Immature natural killer cell (primary cell): ENCODE results near the gene TSPAN13. TPM values are rescaled to one million over a fixed set of nuclear protein-coding genes. Genes with fewer than 3 reads are reported as not detected.

Experiments used
- DNase-seq, 3 donors: peaks; one replicate each; pipeline ENCODE4 v3.0.0; 2022; ENCODE audit warnings: mixed read lengths in 1 of 3
- H3K27ac Mint-ChIP-seq, 6 donors: one replicate each; pipeline ENCODE4 v1.8.0; 2020; ENCODE audit warnings: mixed read lengths in 6 of 6, mild to moderate bottlenecking in 5 of 6, inconsistent platforms in 4 of 6, moderate library complexity in 3 of 6
- H3K27me3 Mint-ChIP-seq, 3 donors: one replicate each; pipeline ENCODE4 v1.8.0; 2020 to 2021; ENCODE audit warnings: low read depth in 3 of 3, mild to moderate bottlenecking in 3 of 3, mixed read lengths in 3 of 3, moderate library complexity in 3 of 3, inconsistent platforms in 1 of 3
- H3K36me3 Mint-ChIP-seq, 3 donors: one replicate each; pipeline ENCODE4 v1.8.0; 2020; ENCODE audit warnings: mixed read lengths in 3 of 3, inconsistent platforms in 2 of 3, mild to moderate bottlenecking in 2 of 3
- H3K4me1 Mint-ChIP-seq, 2 donors: one replicate each; pipeline ENCODE4 v1.8.0; 2020; ENCODE audit warnings: inconsistent platforms in 2 of 2, mild to moderate bottlenecking in 2 of 2, mixed read lengths in 2 of 2, moderate library complexity in 1 of 2
- H3K4me3 Mint-ChIP-seq, 5 donors: one replicate each; pipeline ENCODE4 v1.8.0; 2020; ENCODE audit warnings: mild to moderate bottlenecking in 5 of 5, mixed read lengths in 5 of 5, inconsistent platforms in 3 of 5, moderate library complexity in 3 of 5
- H3K9me3 Mint-ChIP-seq, 6 donors: one replicate each; pipeline ENCODE4 v1.8.0; 2020; ENCODE audit warnings: mild to moderate bottlenecking in 6 of 6, mixed read lengths in 6 of 6, inconsistent platforms in 4 of 6, moderate library complexity in 3 of 6
- polyA plus RNA-seq, 3 donors: library from polyadenylated mRNA; unstranded; fragments of 300-500 nt; fragmentation: Illumina TruSeq; gene quantifications; one replicate each; pipeline ENCODE4 v1.2.3, GENCODE V29; 2021

The TSPAN13 gene
- 1 to 10 TPM in 1 of 3 donors, under 1 TPM in 2; 0.75 to 4.7 (median 0.96) TPM for polyA plus RNA-seq

- no peaks in the 10 kb centered on the region for H3K36me3 Mint-ChIP-seq
- no peak within 1 kb of the TSS for H3K27ac Mint-ChIP-seq
- peaks cover 12 to 17% of the 10 kb centered on the region in 2 donors for H3K4me1 Mint-ChIP-seq
- peak within 1 kb of the TSS; percentile 79 to 97 (median 84) for H3K4me3 Mint-ChIP-seq
- H3K9me3 Mint-ChIP-seq = no peaks in the 10 kb centered on the region
- peaks cover 5 to 13% (median 12%) of the 10 kb centered on the region in 3 donors for H3K27me3 Mint-ChIP-seq
- DNase-seq = peak; percentile 21 to 37 (median 33)
These were observed at the start of gene TSPAN13 for GRCh38 chr7:16753102-16753931. TSPAN13 (plus strand) TSS chr7:16753755; CDS start chr7:16753968, 213 bp downstream.

DNA sequence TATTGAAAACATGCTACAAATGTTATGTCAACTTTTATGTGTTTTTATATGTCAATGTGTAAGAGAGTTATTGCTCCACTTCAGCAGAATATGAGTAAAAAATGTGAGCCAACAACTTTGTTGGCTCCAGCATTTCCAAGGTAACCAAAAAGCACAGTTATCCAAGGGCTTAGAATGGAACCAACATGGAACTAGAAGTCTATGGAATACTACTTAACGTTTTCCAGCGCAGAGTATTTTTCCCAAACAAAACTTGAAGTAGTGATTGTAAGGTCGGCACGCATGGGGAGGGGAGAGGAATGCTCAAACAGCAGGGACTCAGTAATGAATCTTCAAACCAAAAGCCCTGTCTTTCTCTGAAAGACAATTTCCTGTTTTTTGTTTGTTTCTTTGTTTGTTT lies 45.0 kb upstream of the TSPAN13 start:
- peaks cover 0 to 2% (median 0%) of the 10 kb centered on the region in 3 donors for H3K27me3 Mint-ChIP-seq
- H3K4me1 Mint-ChIP-seq = no peaks in the 10 kb centered on the region
- H3K4me3 Mint-ChIP-seq = no peak overlapping the region
- no peak for DNase-seq
- no peak overlapping the region for H3K27ac Mint-ChIP-seq
- H3K9me3 Mint-ChIP-seq = no peaks in the 10 kb centered on the region
- peaks cover 21 to 35% (median 29%) of the 10 kb centered on the region in 3 donors for H3K36me3 Mint-ChIP-seq

DNA sequence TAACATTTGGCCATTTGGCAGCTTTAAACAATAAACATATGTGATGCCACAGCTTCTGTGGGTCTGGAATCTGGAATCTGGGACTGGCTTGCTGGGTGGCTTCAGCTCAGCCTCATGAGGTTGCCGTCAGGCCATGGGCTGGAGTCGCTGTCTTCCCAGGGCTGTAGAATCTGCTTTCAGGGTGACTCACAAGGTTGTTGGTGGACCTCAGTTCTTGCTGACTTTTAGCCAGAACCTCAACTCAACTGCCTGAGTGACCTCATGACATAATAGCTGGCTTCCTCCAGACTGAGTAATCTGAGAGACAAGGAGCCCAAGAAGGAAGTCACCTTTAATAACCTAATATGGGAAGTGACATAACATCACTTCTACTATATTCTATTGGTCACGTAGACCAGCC lies 44.6 kb upstream of the TSPAN13 start:
- peaks cover 0 to 2% (median 0%) of the 10 kb centered on the region in 3 donors for H3K27me3 Mint-ChIP-seq
- H3K36me3 Mint-ChIP-seq = peaks cover 21 to 31% (median 26%) of the 10 kb centered on the region in 3 donors
- H3K9me3 Mint-ChIP-seq = no peaks in the 10 kb centered on the region
- H3K27ac Mint-ChIP-seq = no peak overlapping the region
- H3K4me1 Mint-ChIP-seq = no peaks in the 10 kb centered on the region
- DNase-seq = no peak
- no peak overlapping the region for H3K4me3 Mint-ChIP-seq

DNA sequence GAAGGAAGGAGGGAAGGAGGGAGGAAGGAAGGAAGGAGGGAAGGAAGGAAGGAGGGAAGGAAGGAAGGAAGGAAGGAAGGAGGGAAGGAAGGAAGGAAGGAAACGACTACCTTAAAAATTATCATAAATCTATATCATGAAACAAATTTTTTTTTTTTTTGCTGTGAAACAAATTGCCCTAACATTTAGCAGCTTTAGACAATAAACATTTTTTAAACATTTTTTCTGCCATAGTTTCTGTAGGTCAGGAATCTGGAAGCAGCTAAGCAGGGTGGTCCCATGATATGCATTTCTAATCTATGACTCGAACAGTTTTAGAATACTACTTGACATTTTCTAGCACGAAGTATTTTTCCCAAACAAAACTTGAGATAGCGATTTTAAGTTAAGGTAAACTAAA lies 42.9 kb upstream of the TSPAN13 start:
- no peaks in the 10 kb centered on the region for H3K4me1 Mint-ChIP-seq

DNA sequence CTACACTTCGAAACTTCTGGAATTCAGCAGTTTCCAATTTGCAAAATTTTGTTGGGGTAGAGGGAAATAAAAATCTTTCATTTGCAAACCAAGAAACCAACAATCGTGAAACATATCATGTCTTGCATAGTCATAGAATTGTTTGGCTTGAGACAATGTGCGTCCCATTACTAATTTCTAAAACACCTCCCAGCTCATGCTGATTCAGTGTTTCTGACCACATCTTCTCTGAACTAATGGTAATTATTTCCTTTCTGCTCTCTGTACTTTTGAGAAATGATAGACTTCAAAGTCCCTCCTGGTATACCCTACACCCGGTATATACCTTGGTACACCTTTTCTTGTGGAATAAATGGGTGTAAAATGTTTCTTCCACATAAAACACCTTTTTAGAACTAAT lies 41.8 kb upstream of the TSPAN13 start:
- Mint-ChIP-seq H3K27ac (no peak overlapping the region), H3K4me1 (no peaks in the 10 kb centered on the region), H3K36me3 (peaks cover 9 to 17% (median 11%) of the 10 kb centered on the region in 3 donors), H3K27me3 (peaks cover 0 to 2% (median 0%) of the 10 kb centered on the region in 3 donors), H3K4me3 (no peak overlapping the region), H3K9me3 (no peaks in the 10 kb centered on the region)
- DNase-seq = no peak

More for the DNA sequence above, 42.9 kb upstream of the TSPAN13 start:
- Mint-ChIP-seq H3K36me3 (peaks cover 17 to 24% (median 21%) of the 10 kb centered on the region in 3 donors), H3K27me3 (peaks cover 0 to 2% (median 0%) of the 10 kb centered on the region in 3 donors), H3K4me3 (no peak overlapping the region), H3K9me3 (no peaks in the 10 kb centered on the region), H3K27ac (no peak overlapping the region)
- DNase-seq = no peak

DNA sequence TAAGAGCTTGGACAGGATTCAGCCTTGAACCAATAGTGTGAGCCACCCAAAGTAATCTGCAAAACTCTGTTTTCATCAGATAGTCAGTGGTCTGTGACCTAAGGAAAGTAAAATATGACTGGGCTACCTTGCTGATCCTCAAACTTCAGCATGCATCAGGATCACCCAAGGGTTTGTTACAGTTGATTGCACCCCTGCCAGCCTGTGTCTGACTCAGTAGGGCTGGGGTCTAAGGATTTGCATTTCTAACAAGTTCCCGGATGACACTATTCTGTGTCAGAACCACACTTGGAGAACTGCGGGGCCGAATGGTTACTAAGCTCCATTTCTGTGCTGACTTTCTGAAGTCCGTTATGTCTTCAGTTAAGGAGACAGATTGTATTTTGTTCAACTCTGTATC lies 40.6 kb upstream of the TSPAN13 start:
- Mint-ChIP-seq H3K27ac (no peak overlapping the region), H3K36me3 (peaks cover 6 to 17% (median 10%) of the 10 kb centered on the region in 3 donors), H3K4me1 (no peaks in the 10 kb centered on the region), H3K4me3 (no peak overlapping the region), H3K9me3 (no peaks in the 10 kb centered on the region), H3K27me3 (peaks cover 0 to 2% (median 0%) of the 10 kb centered on the region in 3 donors)
- DNase-seq = no peak

DNA sequence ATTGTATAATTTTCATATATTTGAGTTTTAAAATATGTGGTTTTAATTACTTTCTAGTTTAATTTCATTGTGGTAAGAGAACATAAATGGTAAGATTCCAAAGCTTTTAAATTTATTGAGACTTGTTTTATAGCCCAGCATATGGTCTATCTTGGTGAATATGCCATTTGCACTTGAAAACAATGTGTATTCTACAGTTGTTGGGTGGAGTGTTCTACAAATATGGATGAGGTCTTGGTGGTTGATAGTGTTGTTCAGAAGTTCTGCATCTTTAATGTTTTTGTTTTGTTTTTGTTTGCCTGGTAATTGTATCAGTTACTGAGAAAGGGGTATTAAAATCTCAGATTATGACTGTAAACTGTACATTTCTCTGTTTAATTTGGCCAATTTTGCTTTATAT lies 37.6 kb upstream of the TSPAN13 start:
- no peaks in the 10 kb centered on the region for H3K9me3 Mint-ChIP-seq
- H3K27me3 Mint-ChIP-seq = no peaks in the 10 kb centered on the region
- no peak overlapping the region for H3K4me3 Mint-ChIP-seq
- no peaks in the 10 kb centered on the region for H3K4me1 Mint-ChIP-seq
- peaks cover 0 to 14% (median 10%) of the 10 kb centered on the region in 3 donors for H3K36me3 Mint-ChIP-seq
- H3K27ac Mint-ChIP-seq = no peak overlapping the region
- no peak for DNase-seq

DNA sequence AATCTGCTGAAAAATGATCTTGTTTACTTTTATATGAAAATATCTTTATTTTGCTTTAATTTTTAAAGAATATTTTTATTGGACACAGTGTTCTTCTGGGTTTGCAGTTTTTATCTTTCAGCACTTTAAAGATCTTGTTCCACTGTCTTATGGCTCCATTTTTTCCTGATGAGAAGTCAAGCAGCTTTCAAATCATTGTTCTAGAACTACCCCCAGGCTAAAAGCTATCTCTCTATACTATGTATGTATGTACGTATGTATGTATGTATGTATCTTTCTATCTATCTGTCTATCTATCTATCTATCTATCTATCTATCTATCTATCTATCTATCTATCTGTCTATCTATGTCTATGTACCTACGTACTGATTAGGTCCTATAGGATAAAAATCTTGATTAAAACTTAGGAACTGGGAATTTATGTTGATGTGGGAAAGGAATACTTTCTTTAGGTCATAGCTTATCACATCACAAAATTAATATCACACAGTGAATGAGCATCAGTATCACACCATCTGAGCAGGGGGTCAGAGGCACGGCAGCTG lies 35.4 kb upstream of the TSPAN13 start:
- Mint-ChIP-seq H3K36me3 (peaks cover 0 to 3% (median 0%) of the 10 kb centered on the region in 3 donors), H3K27me3 (no peaks in the 10 kb centered on the region), H3K9me3 (no peaks in the 10 kb centered on the region), H3K4me1 (no peaks in the 10 kb centered on the region), H3K27ac (no peak overlapping the region), H3K4me3 (no peak overlapping the region)
- no peak for DNase-seq

DNA sequence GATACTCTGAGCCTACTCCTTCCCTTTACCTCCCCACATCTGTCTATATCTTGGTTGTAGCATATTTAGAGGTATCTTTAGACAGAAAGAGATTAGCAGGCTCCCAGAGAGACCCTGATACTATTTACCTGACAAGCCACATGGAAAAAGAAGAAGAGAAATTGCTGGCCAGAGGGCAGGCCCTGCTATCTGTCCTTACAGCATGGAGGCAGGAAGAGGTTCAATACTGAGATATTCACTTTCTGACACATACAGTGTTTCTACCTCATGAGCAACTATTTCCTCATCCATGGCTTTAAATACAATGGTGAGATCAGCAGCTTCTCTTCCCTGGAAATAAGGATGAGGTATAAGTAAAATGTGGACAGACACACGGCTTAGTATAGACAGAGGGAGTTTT lies 33.9 kb upstream of the TSPAN13 start:
- H3K36me3 Mint-ChIP-seq = peaks cover 0 to 3% (median 0%) of the 10 kb centered on the region in 3 donors
- no peak for DNase-seq
- no peaks in the 10 kb centered on the region for H3K4me1 Mint-ChIP-seq
- H3K27ac Mint-ChIP-seq = no peak overlapping the region
- H3K27me3 Mint-ChIP-seq = no peaks in the 10 kb centered on the region
- no peaks in the 10 kb centered on the region for H3K9me3 Mint-ChIP-seq
- no peak overlapping the region for H3K4me3 Mint-ChIP-seq

DNA sequence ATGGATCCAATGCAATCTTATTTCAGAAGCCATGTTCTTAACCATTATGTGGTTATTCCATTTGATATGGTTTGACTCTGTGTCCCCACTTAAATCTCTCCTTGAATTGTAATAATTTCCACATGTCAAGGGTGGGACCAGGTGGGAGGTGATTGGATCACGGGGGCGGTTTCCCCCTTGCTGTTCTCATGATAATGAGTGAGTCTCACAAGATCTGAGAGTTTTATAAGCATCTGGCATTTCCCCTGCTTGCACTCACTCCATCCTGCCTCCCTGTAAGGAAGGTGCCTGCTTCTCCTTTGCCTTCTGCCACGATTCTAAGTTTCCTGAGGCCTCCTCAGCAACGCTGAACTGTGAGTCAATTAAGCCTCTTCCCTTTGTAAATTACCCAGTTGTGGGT lies 32.0 kb upstream of the TSPAN13 start:
- H3K9me3 Mint-ChIP-seq = no peaks in the 10 kb centered on the region
- no peaks in the 10 kb centered on the region for H3K4me1 Mint-ChIP-seq
- H3K27ac Mint-ChIP-seq = no peak overlapping the region
- no peak overlapping the region for H3K4me3 Mint-ChIP-seq
- H3K27me3 Mint-ChIP-seq = no peaks in the 10 kb centered on the region
- no peak for DNase-seq
- peaks cover 0 to 3% (median 0%) of the 10 kb centered on the region in 3 donors for H3K36me3 Mint-ChIP-seq

- no peak for DNase-seq
- Mint-ChIP-seq H3K27ac (no peak overlapping the region), H3K4me3 (no peak overlapping the region), H3K9me3 (no peaks in the 10 kb centered on the region), H3K4me1 (no peaks in the 10 kb centered on the region), H3K27me3 (no peaks in the 10 kb centered on the region), H3K36me3 (no peaks in the 10 kb centered on the region)
These were observed 29.2 kb upstream of the TSPAN13 start for GRCh38 chr7:16724344-16724743.

GRCh38 chr7:16726189-16726588 lies 27.4 kb upstream of the TSPAN13 start:
- Mint-ChIP-seq H3K36me3 (no peaks in the 10 kb centered on the region), H3K27me3 (no peaks in the 10 kb centered on the region), H3K9me3 (no peaks in the 10 kb centered on the region), H3K27ac (no peak overlapping the region), H3K4me3 (no peak overlapping the region), H3K4me1 (no peaks in the 10 kb centered on the region)
- no peak for DNase-seq

GRCh38 chr7:16727736-16728135 lies 25.8 kb upstream of the TSPAN13 start:
- DNase-seq = no peak
- no peaks in the 10 kb centered on the region for H3K36me3 Mint-ChIP-seq
- H3K27ac Mint-ChIP-seq = no peak overlapping the region
- no peaks in the 10 kb centered on the region for H3K27me3 Mint-ChIP-seq
- no peaks in the 10 kb centered on the region for H3K4me1 Mint-ChIP-seq
- H3K9me3 Mint-ChIP-seq = no peaks in the 10 kb centered on the region
- H3K4me3 Mint-ChIP-seq = no peak overlapping the region

DNA sequence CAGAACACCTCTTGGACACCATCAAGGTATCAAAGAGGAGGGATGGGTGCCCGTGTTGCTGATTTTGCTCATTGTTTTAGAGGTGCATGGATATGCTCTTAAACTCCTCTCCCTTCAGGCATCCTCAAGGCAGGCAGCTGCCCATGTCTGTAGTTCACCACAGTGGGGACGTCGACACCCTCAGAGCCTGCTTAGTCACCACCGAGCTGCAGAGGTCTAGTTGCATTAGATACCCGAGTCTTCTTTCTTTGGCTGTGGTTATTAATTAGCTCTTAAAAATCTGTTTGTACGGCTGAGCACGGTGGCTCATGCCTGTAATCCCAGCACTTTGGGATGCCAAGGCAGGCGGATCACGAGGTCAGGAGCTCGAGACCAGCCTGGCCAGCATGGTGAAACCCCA lies 24.7 kb upstream of the TSPAN13 start:
- no peaks in the 10 kb centered on the region for H3K9me3 Mint-ChIP-seq
- no peaks in the 10 kb centered on the region for H3K36me3 Mint-ChIP-seq
- no peak overlapping the region for H3K27ac Mint-ChIP-seq
- H3K4me1 Mint-ChIP-seq = no peaks in the 10 kb centered on the region
- no peaks in the 10 kb centered on the region for H3K27me3 Mint-ChIP-seq
- H3K4me3 Mint-ChIP-seq = no peak overlapping the region
- DNase-seq = no peak
